NB4 (cell line): ENCODE measurements around the gene RASL10B.

Source experiments
- CTCF ChIP-seq: IDR thresholded peaks from one replicate; pipeline ENCODE4 v1.5.1; 2012; ENCODE audit warnings: low read depth, low read length
- MYC ChIP-seq: IDR thresholded peaks from 2 replicates; pipeline ENCODE4 v1.6.1; 2011; ENCODE audit warnings: low read depth, low read length
- POLR2A ChIP-seq: IDR thresholded peaks from 2 replicates; pipeline ENCODE4 v1.6.1; 2011; ENCODE audit warnings: mild to moderate bottlenecking; ENCODE audit not compliant: insufficient read length; ENCODE audit errors: extremely low read depth

DNA sequence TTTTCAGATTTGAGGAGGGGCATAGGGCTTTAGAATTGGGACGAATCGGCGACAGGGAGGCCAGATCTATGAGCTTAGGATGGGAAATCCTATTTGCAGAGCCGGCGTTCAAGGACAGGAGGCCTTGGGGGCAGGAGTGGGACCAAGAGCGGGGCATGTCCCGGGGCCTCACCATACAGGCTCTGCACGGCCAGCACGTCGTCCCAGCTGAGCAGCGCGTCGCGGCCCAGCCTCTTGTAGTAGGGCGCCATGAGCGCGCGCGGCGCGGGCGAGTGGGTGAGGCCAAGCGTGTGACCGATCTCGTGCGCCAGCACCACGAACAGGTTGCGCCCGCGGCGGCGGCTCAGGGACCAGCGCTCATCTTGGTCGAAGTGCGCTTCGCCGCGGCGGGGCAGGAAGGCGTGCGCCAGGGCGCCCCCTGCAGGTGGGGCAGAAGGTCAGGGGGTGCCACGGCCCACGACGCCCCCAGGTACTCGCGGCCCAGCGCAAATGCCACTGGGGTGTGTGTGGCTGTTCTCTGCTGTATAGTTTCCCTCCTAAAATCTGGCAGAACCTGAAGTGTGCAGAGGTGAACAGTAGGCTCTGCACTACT lies 38.6 kb downstream of the RASL10B start:
- peak; percentile 19 for TF ChIP-seq CTCF
- TF ChIP-seq MYC: no peak
- TF ChIP-seq POLR2A: no peak
